Right kidney (tissue), 1 donor: ENCODE data around the gene VWF.
"Not testable (repeated sequence)": the region's sequence is repeated elsewhere in the genome, so short reads cannot be mapped to it uniquely, and the experiment has no call there.

Experiments used
- DNase-seq: peaks from one replicate; pipeline ENCODE4 v3.0.0-alpha.2; 2016

VWF gene

DNA sequence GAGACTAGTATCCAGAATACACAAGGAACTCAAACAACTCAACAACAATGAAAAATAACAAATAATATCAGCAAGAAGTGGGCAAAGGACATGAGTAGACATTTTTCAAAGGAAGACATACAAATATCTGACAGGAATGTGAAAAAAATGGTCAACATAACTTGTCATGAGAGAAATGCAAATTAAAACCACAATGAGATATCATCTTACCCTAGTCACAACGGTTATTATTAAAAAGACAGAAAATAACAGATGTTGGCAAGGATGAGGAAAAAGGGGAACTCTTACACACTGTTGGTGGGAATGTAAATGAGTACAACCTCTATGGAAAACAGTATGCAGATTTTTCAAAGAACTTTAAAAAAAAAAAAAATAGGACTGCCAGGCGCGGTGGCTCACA is 20.4 kb downstream of the VWF start:
- DNase-seq: no peak

DNA sequence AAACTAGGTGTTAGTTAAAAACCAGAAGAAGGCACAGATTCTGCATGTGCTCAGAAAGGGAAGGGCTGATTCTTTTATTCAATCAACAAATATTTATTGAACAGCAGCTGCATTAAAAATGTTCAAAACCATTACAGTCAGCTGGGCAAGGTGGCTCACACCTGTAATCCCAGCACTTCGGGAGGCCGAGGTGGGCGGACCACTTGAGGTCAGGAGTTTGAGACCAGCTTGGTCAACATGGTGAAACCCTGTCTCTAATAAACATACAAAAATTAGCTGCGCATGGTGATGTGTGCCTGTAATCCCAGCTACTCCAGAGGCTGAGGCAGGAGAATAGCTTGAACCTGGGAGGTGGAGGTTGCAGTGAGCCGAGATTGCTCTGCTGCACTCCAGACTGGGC is 22.4 kb downstream of the VWF start:
- DNase-seq: not testable (repeated sequence)

DNA sequence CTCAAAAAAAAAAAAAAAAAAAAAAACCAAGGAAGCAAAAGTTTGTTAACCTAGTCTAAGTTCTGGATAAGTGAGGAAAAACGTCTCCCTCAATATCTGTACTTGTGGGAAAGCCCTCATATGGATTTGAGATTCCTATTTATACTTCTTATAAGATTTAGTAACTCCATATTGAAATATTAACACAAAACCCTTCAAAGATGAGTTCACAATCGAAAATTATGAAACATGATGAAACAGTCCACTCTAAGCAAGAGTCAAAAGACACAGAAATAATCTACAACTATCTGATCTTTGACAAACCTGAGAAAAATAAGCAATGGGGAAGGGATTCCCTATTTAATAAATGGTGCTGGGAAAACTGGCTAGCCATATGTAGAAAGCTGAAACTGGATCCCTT is 25.2 kb downstream of the VWF start:
- no peak for DNase-seq

DNA sequence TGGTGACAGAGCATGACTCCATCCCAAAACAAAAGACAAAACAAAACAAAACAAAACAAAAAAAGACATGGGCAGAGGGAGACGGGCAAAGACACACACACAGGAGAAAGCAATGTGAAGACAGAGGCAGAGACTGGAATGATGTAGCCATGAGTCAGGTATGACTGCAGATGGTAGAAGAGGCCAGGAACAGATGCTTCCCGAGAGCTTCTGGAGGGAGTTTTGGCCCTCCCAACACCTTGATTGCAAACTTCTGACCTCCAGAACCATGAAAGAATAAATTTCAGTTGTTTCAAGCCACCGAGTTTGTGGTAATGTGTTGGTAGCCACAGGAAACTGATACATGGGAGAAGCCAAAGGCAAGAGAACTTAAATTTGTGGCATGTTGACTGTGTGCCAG is 27.1 kb downstream of the VWF start:
- no peak for DNase-seq

DNA sequence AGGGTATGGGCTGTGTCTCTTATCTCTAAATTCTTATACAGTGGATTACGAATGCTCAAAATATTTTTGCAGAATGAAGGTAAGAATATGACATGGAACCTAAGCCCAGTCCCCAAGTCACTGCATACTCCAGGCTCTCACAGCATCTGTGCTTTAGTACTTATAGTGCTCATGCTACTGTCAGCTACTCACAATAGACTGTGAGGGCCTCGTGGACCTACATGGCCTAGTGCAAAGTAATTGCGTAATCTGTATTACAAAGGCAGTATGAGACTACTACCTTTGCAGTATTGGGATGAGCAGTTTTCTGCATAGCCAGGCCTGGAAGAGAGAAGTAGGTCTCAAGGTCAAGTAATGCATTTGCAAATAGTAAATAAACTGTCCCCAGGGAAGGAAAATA is 27.9 kb downstream of the VWF start:
- no peak for DNase-seq

DNA sequence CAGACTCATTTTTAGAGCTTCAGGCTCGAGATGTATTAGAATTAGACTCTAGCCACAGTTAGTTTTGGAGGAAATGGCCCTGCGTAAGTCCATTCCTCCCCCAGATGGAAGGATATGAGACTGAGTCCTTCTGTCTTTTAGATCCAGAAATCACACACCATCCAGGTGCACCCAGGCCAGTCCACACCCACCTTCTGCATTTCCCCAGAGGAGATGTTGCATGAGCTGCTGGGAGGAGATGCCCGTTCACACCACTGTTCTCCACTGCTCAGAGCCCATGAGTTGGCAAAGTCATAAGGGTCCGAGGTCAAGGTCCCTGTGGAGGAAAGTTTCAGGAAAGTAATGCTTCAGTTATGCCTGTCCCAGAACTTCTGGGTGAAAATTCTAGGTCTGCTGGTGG is 29.2 kb downstream of the VWF start:
- DNase-seq: no peak

DNA sequence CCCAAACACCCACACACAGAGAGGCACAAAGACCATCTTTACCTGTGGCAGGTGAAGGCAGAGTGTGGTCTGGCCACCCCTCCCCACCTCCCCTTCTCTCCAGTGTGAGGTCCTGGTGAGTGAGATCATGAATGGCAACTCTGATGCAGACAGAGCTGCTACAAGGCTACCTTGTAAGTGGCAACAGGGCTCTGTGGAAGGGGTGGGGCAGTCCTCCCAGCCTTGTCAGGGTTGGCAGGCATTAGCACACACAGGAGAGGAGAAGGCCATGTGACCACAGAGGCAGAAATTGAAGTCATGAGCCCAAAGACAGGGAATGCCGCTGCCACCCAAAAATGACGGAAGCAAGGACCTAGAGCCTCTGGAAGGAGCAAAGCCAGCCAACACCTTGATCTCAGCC is 30.7 kb downstream of the VWF start:
- DNase-seq: no peak

DNA sequence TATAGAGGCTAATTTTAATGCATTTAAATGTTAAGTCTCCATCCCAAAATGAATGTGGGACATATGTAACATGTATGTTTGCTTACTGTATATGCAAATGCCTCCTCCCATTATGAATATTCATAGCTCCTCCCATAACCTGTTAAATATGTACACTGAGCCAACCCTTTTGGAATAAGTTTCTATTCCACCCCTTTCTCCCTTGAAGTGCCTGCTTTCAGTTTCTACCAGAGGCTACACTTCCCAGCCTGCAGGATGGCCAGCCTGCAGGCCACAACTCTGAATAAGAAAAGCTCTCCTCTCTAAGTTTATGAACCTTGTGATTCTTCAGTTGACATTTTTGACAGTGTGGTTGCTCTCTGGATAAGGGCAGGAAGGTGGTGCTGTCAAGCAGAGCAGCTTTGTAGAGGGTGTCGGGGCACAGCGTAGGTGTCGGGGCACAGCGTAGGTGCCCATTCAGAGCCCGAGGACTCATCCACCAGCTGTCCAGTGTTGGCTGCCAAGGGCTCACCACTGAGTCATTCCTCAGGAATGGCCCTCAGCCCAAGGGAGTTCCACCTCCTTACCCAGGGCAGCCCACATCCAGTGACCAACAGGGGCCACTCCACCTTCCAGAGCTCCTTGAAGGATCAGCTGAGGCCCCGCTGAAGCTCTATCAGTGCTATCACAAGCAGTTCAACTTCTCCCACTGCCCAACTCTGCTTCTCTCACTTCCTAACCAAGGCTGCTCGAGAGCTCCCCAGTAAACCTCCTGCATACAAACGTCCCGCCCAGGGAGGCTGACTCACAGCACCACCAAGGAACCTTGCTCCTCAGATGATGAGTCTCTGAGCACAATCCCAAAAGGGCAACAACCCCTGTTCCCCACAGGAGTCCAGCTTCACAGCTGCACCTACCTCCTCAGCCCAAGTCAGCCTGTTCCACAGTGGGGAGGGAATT is 31.4 kb downstream of the VWF start:
- DNase-seq: no peak

DNA sequence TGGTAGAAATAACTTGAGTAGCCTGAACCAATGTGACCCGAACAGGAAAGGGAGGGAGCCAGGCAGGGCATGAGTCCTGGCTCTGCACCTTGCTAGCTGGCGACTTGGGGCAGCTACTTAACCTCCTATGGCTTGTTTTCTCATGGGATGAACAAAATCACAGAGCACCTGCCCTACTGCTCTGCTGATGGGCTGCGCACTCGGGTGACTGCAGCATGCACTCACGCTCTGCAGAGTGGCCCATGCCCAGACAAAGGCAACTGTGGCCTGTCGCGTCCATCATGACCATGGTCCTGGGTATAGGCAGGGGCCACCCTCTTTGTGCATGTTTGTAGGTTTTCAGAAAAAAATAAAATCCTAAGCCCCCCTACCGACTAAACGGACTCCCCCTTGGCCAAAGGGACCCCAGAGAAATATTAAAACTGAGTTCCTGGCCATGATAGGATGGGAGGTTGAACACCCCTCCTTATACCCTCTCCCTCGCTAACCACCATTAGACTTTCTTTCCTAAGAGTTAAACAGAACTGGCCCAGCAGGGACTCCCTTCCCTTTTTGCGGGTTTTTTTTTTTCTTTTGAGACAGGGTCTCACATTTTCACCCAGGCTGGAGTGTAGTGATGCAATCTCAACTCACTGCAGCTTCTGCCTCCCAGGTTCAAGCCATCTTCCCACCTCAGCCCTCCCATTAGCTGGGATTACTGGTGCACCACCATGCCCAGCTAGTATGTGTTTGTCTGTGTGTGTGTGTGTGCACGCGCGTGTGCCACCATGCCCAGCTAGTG is 32.5 kb downstream of the VWF start:
- DNase-seq: no peak

DNA sequence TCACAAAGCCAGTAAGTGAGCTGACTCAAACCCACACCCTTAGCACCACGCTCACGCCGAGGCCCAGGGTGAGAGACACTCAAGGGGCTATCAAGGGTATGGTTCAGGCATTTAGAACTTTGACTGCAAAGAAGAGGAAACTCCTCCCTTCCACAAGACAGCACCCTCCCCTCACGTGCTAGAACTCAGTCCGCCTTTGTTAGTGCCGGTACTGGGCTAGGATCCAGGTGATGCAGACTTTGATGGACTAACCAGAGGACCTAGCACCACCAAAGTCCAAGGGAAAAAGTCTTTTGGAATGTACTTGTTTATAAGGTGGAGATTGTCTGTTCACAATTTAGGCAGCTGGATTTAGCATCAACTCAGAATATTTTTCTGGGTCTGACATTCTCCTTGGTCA is 33.7 kb downstream of the VWF start:
- no peak for DNase-seq

DNA sequence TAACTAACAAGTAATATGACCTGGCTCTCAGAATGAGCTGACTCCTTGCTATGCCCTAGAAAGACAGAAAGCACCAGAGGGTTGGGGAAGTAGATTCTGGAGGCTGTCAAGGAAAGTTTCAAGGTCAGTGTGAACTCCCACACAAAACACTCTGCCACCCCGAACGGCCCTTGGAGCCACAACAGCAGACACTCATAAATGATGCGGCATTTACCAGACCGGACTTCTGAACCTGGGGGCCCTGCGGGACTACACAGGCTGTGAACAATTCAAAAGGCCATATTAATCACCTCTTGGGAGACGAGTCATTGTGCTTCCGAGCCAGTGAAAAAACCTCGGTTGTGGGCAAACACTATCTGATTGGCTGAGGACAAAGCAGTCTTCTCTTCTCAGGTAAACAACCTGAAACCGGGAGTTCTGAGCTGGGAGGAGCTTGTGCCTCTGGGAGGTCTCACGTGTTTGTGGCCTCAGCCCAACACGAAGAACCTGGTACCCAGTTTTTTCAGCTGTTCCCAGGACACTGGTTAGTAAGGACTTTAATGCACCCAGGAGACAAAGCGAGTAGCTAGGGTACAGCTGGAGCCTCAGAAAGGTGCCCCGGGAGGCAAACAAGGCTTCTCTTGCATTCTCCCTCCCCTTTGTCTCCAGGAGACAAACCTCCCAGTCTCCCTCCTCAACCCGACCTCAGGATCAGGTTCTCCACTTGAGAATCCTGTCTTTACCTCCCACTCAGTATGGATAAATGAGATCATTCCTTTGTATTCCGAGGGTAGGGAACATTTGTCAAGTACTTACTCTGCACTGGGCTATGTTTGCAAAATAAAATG is 35.3 kb downstream of the VWF start:
- peak; percentile 65 for DNase-seq

DNA sequence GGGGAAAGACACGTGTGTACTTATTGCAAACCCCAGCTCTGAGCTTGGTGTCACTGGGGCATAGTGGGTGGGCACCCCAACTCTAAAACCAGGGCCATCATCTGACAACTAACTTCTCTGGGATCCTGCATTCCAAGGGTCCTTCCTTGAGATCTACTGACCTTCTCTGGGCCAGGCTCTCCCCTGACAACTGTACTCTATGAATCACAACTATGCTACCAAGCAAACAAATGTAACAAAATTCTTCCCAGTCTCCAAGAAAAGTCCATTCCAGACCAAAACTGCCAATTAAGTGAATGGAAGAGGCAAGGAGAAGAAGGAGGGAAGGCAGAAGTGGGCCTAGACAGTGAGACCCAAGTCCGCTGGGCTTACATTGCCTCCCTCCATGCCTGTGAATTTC is 38.2 kb downstream of the VWF start:
- DNase-seq: no peak

DNA sequence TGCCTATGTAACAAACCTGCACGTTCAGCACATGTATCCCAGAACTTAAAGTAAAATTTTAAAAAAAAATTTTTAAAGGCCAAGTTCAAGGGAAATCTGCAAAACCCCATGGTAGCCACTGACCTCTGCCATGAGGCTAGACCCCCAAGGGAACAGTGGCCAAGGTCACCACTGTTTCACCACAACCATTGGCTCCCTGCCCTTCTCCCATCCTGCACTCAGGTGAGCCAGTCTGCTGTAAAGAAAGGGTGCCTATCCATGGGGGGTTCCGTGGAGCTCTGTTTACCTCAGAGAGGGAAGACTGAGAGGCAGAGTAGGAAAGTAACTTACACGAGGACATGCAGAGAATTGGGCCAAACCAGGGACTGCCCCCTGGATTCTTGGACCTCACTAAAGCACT is 38.6 kb downstream of the VWF start:
- no peak for DNase-seq

DNA sequence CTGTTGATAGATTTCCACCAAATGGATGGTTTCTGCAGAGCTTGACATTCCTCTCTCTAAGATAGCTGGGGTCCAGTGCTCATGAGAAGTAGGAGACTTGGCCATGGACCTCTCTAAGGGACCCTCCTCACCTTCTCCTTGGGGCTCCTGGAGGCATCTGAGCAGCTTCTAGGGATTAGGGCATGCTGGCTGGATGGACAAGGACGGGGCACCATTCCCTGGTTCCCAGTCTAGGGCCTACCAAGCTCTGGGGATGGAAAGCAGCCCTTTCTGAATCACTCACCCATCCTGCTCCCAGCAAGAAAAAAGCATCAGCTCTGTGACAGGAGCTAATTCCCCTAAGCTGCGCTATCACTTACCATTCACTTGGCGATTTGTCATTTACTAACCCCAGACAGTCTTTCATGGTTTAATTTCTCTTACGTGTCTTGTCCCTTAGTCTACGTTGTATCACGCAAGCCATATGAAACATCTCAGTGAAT is 39.5 kb downstream of the VWF start:
- no peak for DNase-seq

DNA sequence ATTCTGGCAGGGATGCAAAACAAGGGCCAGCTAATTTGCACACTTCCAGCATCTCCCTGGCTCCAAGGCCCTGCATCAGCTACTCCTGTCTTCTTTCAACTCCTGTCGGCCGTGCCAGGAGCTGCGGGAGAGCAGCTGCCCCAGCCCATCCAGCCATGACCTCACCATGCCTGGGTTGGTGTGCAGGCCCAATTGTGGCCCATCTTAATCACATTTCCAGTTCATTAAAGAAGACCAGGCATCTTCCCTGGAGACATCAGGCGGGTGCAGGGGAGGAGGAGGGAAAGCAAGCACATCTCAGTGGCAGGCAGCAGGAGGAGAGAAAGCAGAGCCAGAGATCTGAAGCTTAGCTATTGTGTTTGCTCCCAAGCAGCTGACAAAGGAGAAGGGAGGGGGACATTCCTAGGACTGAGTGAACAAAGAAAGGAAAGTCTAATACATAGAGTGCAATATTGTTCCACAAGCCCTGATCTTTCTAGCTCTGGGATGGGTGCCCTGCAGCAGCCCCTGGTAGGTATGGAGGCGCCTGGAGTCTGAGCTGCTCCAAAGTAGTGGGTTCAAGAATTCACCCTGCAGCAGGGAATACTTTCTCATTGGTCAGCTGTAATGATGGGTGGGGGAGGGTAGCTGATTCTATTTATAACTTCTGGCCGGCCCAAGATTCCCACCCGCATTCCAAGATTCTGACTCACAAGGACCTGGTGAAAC is 40.1 kb downstream of the VWF start:
- no peak for DNase-seq

DNA sequence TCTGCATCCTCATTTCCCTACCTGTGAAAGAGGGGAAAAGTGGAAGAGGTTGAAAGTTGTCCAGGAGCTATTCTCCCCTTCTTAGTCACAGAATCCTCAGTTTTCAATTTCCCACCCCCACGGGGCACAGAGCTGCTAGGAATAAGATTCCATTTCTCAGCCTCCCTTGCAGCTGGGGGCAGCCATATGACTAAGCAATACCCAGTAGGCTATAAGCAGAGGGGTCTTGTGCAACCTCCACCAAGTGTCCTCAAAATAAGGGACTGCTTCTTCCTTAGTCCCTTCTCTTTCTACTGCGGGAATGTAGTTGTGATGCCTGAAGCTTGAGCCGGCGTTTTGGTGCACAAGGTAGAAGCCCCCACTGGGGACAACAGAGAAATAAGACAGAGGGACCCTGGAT is 40.9 kb downstream of the VWF start:
- DNase-seq: no peak

DNA sequence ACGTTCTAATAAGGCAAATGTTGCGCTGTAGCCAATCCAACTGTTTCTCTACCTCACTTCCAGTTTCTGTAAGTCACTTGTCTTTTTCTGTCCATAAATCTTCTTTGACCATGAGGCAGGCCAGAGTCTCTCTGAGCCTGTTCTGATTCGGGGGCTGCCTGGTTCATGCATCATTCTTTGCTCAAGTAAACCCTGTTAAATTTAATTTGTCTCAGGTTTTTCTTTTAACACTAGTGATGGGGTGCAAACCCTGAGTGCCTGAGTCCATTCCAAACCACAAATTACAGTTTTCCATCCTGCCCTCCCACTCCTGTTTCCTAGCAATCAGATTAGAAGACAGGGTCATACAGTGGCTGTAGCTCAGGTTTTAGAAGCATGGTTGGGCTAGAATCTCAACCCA is 41.9 kb downstream of the VWF start:
- no peak for DNase-seq

DNA sequence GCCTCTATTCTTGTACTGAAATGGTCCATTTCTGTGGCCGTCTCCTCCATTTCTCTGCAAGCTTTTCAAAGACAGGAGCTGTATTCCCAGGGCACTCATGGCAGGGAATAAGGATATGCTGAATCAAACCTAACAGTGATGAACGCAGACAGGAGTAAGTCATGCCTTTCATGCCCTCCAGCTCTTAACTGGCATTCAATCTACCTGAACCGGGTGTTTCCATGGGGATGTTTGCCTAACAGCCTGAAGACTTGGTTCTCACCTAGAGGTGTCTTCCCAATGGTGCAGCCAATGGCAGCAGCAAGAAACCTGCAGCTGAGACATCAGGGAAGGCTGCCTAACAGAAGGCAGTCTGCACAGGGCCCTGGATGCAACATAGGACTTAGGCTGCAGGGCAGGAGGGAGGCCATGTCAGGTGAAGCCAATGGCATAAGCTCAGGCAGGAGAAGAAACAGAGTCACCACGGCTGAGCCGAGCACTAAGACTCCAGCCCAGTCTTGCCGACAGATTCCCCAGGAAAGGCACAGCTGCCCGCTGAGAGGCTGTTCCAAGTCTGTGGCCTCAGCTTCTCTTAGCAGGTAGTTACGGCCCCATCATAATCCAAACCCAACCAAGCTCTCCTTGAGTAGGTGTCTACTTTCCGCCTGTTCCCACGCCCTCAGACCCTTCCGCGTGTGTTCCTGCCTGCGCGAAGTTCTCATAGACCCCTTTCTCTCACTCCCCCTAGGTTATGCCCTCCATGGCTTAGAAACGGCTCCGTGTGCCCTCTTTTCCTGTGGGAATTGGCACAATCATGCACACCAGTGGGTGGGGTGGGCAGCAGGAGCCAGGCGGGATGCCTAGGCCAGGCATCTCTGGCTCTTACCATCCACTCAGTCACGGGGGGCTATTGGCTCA is 44.1 kb downstream of the VWF start:
- no peak for DNase-seq

DNA sequence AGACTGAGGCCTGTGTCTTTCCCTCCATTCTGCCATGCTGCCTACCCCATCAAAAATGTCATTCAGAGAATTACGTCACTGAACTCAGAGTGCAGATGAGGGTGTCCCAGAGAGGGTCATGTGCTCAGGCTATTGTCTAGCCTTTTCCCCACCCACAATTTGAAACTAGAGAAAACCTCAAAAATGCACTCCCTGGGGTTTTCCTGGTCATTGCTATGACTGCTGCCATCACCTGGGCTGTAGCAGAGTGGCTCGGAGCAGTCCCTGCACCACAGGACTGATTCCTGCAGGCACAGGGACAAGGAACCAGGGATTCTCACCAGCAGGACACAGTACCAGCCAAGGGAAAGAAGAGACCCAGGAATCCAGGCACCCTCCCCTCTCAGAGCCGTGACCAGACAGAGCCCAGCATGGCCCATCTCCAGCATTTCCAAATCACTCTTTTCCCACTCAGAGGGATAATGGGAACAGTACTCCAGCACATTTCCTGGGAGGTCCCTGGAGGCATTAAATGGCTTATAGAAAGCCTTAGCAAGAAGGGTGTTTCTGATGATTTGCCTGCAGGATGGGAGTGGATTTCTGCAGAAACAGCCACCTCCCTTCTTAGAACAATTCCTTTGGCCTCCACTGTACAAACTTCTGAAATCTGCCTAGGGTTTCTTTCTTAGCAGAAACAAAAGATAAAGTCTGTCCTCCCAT is 45.9 kb downstream of the VWF start:
- no peak for DNase-seq

DNA sequence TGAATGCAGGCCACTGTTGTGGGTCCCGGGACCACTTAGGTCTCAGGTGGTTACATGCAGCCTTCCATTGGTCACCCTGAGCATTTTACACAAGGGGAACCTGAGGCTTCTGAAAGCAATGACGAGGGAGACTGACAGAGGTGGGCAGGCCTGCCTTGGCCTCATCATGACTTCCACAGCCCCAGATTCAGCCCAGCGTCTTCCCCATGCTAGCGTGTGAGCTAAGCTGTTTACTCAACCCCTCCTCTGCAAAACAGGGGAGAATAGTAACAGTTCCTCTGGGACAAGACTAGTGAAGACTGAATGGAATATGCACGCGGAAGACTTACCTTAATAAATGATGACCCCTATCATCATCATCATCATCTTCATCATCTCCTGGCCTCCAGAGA is 46.8 kb downstream of the VWF start:
- no peak for DNase-seq
